Measurements from ENCODE around the gene RAD51B.

DNA sequence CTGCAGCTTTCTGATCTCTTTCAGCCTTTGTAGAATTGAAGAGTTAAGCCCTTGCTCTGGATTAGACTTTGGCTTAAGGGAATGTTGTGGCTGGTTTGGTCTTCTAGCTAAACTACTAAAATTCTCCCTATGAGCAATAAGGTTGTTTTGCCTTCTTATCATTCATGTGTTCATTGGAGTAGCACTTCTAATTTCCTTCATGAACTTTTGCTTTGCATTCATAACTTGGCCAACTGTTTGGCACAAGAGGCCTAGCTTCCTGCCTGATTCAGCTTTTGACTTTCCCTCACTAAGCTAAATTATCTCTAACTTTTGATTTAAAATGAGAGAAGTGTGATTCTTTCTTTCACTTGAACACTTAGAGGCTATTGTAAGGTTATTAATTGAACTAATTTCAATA is 384.3 kb downstream of the RAD51B start:
- TF ChIP-seq, protein P1, sequence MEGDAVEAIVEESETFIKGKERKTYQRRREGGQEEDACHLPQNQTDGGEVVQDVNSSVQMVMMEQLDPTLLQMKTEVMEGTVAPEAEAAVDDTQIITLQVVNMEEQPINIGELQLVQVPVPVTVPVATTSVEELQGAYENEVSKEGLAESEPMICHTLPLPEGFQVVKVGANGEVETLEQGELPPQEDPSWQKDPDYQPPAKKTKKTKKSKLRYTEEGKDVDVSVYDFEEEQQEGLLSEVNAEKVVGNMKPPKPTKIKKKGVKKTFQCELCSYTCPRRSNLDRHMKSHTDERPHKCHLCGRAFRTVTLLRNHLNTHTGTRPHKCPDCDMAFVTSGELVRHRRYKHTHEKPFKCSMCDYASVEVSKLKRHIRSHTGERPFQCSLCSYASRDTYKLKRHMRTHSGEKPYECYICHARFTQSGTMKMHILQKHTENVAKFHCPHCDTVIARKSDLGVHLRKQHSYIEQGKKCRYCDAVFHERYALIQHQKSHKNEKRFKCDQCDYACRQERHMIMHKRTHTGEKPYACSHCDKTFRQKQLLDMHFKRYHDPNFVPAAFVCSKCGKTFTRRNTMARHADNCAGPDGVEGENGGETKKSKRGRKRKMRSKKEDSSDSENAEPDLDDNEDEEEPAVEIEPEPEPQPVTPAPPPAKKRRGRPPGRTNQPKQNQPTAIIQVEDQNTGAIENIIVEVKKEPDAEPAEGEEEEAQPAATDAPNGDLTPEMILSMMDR (IDR thresholded peaks at IDR 0.05), result no peak
- TF ChIP-seq POLR2AphosphoS5 (IDR thresholded peaks at IDR 0.05; ENCODE audit: insufficient read depth in 1 of 2, low read depth in 1 of 2), result no peak

Measured in vagina (tissue), 2 donors.